Astrocyte of the spinal cord (primary cell): ENCODE data around the gene CTSW.

Experiments used
- DNase-seq: peaks from one replicate; pipeline ENCODE4 v3.0.0; 2011; ENCODE audit warnings: low read depth, low spot score
- H3K4me3 ChIP-seq: 2 replicates; pipeline ENCODE4 v1.5.1; 2011; ENCODE audit warnings: low read depth, mild to moderate bottlenecking, low read length, moderate library complexity
- CTCF ChIP-seq: IDR thresholded peaks from 2 replicates; pipeline ENCODE4 v1.5.1; 2012; ENCODE audit warnings: low read depth, mild to moderate bottlenecking, low read length, inconsistent platforms
- in situ Hi-C: cut with HindIII; loops from 2 replicates; pipeline ENCODE4 v1.10.0; 2017; ENCODE audit warnings: low sequenced_read_pairs

CTSW gene

DNA sequence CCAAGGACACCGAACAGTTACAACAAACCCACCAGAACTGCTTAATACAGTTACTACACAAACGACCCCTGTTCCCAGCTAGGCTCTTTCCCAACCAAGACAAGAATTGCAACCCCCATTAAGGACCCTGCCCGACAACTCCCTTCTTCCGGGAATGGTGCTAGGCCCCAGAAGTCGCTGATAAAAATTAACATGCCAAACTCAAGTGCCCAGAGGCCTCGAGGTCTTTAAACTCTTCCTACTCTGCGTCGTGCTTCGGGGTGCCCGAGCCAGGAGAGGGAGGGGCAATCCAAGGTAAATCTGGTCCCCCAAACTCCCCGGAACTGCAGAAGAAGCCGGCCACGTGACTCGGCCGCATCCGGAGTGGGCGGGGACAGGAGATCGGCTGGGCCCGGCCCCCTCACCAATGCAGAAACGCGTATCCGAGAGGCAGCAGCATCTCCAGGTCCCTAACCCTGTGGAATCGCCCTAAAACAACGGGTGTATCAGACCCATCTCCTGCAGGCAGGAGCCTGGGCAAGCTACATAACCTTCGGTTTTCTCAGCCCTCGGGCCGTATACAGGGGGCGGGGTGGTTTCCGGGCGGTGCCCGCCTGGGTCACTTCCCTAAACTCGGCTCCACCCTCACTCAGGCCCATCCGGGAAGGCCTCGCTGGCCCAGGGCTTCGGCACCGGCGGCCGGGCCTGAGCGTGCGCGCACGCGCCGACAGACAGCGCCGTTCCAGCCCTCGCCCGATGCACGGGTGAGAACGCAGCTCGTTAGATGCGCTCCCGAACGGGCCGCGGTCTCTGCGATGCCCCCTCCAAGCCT lies 22.7 kb upstream of the CTSW start:
- DNase-seq: peak; percentile 68
- peak overlapping the region; percentile 77 for H3K4me3 ChIP-seq
- in situ Hi-C loops: no loop called here
- TF ChIP-seq CTCF: no peak

DNA sequence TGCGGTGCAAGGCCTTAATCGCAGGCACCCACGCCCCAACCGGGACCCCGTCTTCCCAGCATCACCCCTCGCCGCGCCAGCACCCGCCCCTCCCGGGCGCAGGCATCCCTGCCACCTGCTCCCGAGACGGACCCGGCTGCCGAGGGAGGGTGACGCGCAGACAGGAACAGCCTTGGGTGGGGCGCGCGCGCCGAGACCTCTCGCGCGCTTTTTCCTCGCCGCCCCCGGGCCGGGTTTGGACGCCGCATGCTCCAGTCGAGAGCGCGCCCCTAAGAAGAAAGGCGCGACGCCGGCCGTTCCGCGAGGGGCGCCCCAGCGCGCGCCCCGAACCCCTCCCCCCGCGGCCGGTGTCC lies 22.2 kb upstream of the CTSW start:
- peak overlapping the region; percentile 77 for H3K4me3 ChIP-seq
- no peak for TF ChIP-seq CTCF
- in situ Hi-C loops: no loop called here
- no peak for DNase-seq

GRCh38 chr11:65857853-65858680 lies 21.6 kb upstream of the CTSW start, which contains the start of gene CFL1:
Gene CFL1 (minus strand): TSS chr11:65858180. CDS start chr11:65858099, 81 bp downstream.
- in situ Hi-C loops: no loop called here
- peak within 1 kb of the TSS; percentile 95 for H3K4me3 ChIP-seq
- no peak for TF ChIP-seq CTCF
- DNase-seq: peak; percentile 99

DNA sequence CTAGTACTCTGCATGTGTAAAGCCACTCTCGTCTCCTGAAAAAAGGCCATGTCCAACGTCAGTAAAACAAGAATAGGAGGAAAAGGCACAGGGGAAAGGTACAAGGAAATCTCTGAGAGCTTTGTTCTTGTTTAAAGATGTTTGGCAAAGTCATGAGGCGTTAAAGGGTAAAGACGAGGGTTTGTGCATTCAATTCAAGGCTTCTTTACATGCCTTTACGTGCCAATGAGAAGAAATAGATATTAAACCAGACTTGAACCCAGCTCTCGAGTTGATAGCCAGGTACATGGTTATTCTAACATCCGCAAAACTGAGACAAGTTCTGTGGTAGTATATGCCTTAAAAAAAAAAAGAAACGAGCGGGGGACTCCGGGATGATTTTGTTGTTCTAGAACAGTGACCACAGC lies 21.0 kb upstream of the CTSW start:
- TF ChIP-seq CTCF: no peak
- peak overlapping the region; percentile 95 for H3K4me3 ChIP-seq
- DNase-seq: peak; percentile 50
- in situ Hi-C loops: no loop called here

GRCh38 chr11:65859095-65859811 lies 20.4 kb upstream of the CTSW start:
- in situ Hi-C loops: no loop called here
- TF ChIP-seq CTCF: peak; percentile 12
- peak; percentile 100 for DNase-seq
- peak overlapping the region; percentile 95 for H3K4me3 ChIP-seq

DNA sequence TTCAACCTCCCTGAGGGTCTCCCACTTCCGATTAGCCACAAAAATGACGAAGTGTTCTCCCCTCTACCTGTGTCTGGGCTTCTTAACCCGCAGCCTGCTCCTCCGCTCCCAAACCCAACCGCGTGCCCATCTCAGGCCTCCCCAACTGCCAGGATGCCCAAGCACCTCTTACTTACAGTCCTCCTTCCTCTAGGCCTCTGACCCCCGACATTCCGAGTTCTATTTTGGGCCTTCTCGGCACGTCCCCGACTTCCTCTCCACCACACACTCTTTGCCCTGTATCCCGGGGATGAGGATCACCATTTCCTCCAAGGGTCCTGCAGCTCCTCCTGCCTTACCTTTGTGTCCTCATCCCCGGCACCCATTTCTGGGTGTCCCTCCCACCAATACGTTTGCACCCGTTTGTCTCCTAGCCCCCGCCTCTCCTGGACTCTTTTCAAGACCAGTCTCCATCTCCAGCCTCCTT lies 19.8 kb upstream of the CTSW start:
- peak overlapping the region; percentile 95 for H3K4me3 ChIP-seq
- TF ChIP-seq CTCF: no peak
- in situ Hi-C loops: no loop called here
- DNase-seq: no peak
